ENCODE results near the gene PNLDC1.
"Not testable (repeated sequence)": the region's sequence is repeated elsewhere in the genome, so short reads cannot be mapped to it uniquely, and the experiment has no call there.

PNLDC1 gene

GRCh38 chr6:159849851-159850250 lies 49.8 kb downstream of the PNLDC1 start:
- not testable (repeated sequence) for DNase-seq (ENCODE audit: low read depth in 2 of 2)

DNA sequence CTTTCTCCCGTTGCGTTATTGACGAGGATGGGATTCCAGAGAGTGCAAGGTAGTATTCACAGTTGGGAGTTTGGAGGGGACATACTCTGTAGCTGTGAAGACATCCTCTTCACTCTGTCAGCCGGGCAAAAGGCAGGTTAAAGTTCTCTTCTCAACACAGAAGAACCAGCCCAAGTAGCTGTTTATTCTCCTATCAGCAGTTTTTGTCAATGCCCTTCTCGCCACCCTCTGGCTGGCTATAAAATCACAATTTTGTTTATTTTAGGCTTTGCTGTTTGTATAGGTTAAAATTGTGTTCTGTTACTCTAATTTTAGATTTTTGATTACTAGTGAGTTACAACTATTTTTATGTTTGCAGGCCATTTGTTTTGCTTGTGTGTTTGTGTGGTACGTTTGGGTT lies 52.8 kb downstream of the PNLDC1 start:
- DNase-seq (ENCODE audit: low read depth in 2 of 2), result no peak

GRCh38 chr6:159853754-159854153 lies 53.7 kb downstream of the PNLDC1 start:
- no peak for DNase-seq (ENCODE audit: low read depth in 2 of 2)

GRCh38 chr6:159854959-159855358 lies 54.9 kb downstream of the PNLDC1 start:
- no peak for DNase-seq (ENCODE audit: low read depth in 2 of 2)

DNA sequence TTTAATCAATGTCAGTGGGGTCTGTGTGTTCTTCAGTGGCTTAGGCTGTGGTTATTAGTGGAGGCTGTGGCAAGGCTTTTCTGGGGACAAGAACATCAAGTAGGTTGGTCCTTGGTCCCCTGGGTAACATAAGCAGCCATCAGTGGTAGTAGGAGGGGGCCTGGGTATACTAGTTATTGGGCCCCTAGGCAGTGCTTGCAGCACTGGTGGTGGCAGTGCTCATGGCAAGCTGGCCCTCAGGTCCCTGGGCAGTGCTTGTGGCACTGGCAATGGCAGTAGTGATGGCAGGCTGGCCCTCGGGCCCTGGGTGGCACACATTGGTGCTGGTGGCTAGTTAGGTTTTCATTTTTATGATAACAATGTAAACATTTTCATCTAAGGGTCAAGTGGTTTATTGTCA lies 58.2 kb downstream of the PNLDC1 start:
- DNase-seq (ENCODE audit: low read depth in 2 of 2), result no peak

DNA sequence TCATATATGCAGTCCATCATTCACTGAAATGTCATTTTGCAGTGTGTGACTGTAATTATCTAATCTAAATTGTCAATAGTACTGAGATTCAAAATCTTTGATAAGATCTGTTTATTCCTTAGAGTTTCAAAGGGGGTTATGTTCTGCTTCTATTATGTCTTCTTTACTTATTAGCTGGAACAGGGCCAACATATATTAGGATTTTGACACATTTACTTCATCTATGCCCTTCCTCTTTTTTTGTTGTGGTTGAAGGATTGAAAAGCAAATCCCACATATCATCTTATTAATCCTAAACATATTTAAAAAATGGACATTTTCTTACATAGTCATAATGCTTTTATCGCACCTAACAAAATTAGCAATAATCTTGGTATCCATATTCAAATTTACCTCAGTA lies 60.4 kb downstream of the PNLDC1 start:
- DNase-seq (ENCODE audit: low read depth in 2 of 2), result no peak

DNA sequence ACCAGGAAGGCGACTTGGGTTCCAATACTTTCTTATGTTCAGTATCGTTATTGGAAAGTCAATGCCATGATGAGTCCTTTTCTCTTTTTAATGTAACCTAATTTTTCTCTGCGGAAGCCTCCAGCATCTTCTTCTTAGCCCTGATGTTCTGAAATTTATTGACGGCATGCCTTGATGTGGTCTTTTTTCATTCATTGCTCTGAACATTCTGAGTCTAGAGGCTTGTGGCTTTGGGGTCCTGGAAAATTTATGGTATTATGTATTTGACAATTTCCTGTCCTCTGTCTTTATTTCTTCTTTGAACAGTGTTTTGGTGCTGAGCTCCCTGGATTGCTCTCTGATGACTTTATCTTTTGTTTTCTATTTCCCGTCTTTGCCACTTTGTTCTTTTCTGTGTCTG lies 62.0 kb downstream of the PNLDC1 start:
- DNase-seq (ENCODE audit: low read depth in 2 of 2), result no peak

DNA sequence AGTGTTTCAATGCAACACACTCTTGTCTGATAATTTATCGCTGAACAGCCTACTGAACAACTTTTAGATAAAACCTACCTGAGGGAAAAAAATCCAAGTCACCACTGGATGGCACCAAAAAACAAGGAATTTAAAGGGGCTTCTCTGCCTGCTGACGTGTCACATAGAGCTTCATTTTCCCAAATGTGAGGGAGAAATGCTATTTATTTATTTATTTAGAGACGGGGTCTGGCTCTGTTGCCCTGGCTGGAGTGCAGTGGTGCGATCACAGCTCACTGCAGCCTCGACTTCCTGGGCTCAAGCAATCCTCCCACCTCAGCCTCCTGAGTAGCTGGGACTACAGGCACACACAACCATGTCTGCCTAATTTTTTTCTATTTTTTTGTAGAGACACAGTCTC lies 63.3 kb downstream of the PNLDC1 start:
- not testable (repeated sequence) for DNase-seq (ENCODE audit: low read depth in 2 of 2)

DNA sequence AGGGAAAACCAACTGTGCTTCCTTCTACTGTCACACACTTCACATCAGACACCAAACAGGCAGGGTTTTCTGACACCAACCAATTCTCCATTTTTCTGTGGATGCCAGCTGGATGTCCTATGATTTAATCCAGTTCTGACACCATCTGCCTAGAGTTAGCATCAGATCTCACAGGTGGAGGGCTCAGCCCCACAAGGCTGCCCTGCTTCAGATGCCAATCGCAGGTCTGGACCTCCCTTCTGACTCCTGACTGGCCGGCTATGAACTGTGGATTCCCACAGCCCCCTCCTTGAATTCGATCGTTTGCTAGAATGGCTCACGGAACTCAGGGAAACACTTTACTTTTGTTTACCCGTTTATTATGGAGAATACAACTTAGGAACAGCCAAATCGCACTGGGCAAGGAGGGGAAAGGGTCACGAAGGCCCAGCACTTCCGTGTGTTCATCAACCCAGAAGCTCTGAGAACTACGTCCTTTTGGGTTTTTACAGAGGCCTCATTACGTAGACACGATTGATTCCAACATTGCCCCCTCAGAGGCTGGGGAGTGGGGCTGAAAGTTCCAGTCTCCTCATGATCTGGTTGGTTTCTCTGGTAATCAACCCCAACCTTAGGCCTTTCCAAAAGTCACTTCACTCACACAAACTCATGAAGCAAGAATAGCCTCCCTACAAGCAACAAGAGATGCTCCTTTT lies 65.3 kb downstream of the PNLDC1 start:
- no peak for DNase-seq (ENCODE audit: low read depth in 2 of 2)

DNA sequence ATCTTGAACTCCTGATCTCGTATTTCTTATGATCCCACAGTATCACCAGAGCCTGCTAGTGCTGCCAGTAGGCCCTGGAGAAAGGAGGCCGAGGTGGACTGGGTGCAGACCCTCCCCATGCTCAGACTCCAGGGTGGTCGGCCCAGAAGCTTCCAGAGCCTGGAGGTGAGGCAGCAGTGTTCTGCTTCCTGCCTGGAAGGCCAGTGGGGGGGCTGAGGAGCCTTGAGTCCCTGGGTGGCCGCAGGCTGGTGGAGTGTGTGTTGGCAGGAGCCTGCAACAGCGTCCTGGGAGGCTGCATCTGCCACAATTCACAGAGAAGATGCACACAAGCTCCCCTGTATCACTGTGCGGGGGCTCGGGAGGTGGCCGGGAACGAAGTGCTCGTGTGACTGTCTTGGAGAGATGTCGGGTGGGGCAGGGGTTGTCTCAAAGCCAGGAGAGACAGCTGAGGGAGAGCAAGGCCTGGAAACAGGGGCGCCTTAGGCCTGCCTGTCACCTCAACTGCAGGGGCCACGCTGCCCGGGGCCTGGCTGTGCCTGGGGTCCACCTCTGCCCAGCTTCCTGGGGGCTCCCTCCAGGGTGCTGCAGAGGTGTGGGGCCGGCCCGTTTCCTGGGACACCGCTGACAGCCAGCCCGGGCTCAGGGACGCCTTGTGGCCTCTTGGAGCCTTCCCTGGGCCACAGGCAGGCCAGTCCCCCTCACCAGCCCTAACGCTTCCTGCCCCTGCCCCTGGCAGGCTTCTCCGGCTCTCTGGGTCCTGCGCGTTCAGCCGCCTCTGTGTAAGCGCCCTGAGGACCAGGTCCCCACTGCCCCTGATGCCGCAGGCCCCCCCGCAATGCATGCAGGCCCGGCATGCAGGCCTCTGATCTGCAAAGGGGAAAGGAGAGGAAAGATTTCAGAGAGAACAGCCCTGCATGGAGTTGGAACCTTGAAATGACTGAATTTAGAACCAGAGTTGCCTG lies 66.5 kb downstream of the PNLDC1 start:
- DNase-seq (ENCODE audit: low read depth in 2 of 2), result no peak
